Suppressor macrophage treated with lipopolysaccharide for 4 hours (primary cell): ENCODE data around the gene PACC1.

Source experiments
- DNase-seq: peaks from one replicate; pipeline ENCODE4 v3.0.0-alpha.2; 2020

PACC1 gene

GRCh38 chr1:212437179-212437798 is 22.6 kb upstream of the PACC1 start:
- no peak for DNase-seq

- no peak for DNase-seq
Measured at GRCh38 chr1:212434992-212435391, 20.3 kb upstream of the PACC1 start.

GRCh38 chr1:212433577-212434462 is 19.1 kb upstream of the PACC1 start:
- no peak for DNase-seq

GRCh38 chr1:212432661-212433576 is 18.2 kb upstream of the PACC1 start, which contains the start of gene NENF:
Gene NENF, plus strand, starts transcription at chr1:212432920. Its CDS starts 24 bp downstream, at chr1:212432944.
- peak; percentile 93 for DNase-seq

- no peak for DNase-seq
Measured at GRCh38 chr1:212432272-212432660, 17.6 kb upstream of the PACC1 start.

GRCh38 chr1:212431644-212432043 is 17.0 kb upstream of the PACC1 start:
- DNase-seq: no peak

- no peak for DNase-seq
Measured at GRCh38 chr1:212430955-212431394, 16.3 kb upstream of the PACC1 start.

GRCh38 chr1:212430416-212430815 is 15.7 kb upstream of the PACC1 start:
- no peak for DNase-seq

GRCh38 chr1:212428496-212428895 is 13.8 kb upstream of the PACC1 start:
- DNase-seq: no peak

- DNase-seq: no peak
Measured at GRCh38 chr1:212423879-212424278, 9.2 kb upstream of the PACC1 start.

GRCh38 chr1:212421165-212421564 is 6.5 kb upstream of the PACC1 start:
- no peak for DNase-seq

GRCh38 chr1:212415107-212415841 is 588 bp upstream of the PACC1 start:
- DNase-seq: no peak

GRCh38 chr1:212413902-212414327 is 771 bp downstream of the PACC1 start:
- DNase-seq: no peak

- DNase-seq: peak; percentile 43
Measured at GRCh38 chr1:212412374-212412773, 2.3 kb downstream of the PACC1 start.

GRCh38 chr1:212410231-212410820 is 4.4 kb downstream of the PACC1 start:
- DNase-seq: peak; percentile 51

GRCh38 chr1:212402666-212403321 is 11.9 kb downstream of the PACC1 start:
- peak; percentile 27 for DNase-seq

GRCh38 chr1:212401838-212402582 is 12.7 kb downstream of the PACC1 start:
- DNase-seq: peak; percentile 59

GRCh38 chr1:212401042-212401441 is 13.6 kb downstream of the PACC1 start:
- peak; percentile 22 for DNase-seq

- no peak for DNase-seq
Measured at GRCh38 chr1:212397171-212397570, 17.5 kb downstream of the PACC1 start.

GRCh38 chr1:212396638-212397037 is 18.0 kb downstream of the PACC1 start:
- no peak for DNase-seq
